NT2/D1 (cell line): Measurements from ENCODE around the gene NOP16.

Source experiments
- SUZ12 ChIP-seq: IDR thresholded peaks from 2 replicates; pipeline ENCODE4 v1.6.1; 2011; ENCODE audit not compliant: insufficient read length, insufficient read depth; ENCODE audit errors: extremely low read depth
- YY1 ChIP-seq: IDR thresholded peaks from 2 replicates; pipeline ENCODE4 v1.6.1; 2011; ENCODE audit not compliant: insufficient read length, insufficient read depth
- ZNF274 ChIP-seq: IDR thresholded peaks from 2 replicates; pipeline ENCODE4 v1.6.1; 2011; ENCODE audit warnings: mild to moderate bottlenecking, low read depth, low read length

GRCh38 chr5:176413255-176413565 lies 24.8 kb upstream of the NOP16 start:
- TF ChIP-seq SUZ12 = no peak
- no peak for TF ChIP-seq YY1
- TF ChIP-seq ZNF274 = no peak
